Measurements from ENCODE around the gene BEST2.

The BEST2 gene

DNA sequence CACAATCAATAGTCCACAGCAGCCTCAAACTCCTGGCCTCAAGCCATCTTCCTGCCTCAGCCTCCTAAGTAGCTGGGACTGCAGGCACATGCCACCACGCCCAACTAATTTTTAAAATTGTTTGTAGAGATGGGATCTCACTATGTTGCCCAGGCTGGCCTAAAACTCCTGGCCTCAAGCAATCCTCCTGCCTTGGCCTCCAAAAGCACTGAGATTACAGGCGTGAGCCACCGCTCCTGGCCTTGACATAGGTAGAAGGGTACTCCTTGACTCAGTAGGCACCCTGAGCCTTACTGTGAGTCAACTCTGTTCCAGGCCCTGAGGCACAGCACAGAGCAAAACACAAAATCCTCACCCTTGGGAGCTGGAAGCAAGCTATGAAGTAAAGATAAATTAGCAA is 35.7 kb upstream of the BEST2 start:
- TF ChIP-seq, protein P1, sequence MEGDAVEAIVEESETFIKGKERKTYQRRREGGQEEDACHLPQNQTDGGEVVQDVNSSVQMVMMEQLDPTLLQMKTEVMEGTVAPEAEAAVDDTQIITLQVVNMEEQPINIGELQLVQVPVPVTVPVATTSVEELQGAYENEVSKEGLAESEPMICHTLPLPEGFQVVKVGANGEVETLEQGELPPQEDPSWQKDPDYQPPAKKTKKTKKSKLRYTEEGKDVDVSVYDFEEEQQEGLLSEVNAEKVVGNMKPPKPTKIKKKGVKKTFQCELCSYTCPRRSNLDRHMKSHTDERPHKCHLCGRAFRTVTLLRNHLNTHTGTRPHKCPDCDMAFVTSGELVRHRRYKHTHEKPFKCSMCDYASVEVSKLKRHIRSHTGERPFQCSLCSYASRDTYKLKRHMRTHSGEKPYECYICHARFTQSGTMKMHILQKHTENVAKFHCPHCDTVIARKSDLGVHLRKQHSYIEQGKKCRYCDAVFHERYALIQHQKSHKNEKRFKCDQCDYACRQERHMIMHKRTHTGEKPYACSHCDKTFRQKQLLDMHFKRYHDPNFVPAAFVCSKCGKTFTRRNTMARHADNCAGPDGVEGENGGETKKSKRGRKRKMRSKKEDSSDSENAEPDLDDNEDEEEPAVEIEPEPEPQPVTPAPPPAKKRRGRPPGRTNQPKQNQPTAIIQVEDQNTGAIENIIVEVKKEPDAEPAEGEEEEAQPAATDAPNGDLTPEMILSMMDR (IDR thresholded peaks at IDR 0.05; ENCODE audit: low read length) = no peak
- no peak for TF ChIP-seq EZH2 (IDR thresholded peaks at IDR 0.05; ENCODE audit: borderline replicate concordance, low read length)
- Histone ChIP-seq H3K9ac (ENCODE audit: low read length) (no peak overlapping the region), H2AFZ (ENCODE audit: low read length) (no peak overlapping the region), H3K27ac (ENCODE audit: low read depth, low read length, poor library complexity, severe bottlenecking) (no peak overlapping the region), H3F3A (ENCODE audit: insufficient read depth, low read length) (no peaks in the 10 kb centered on the region), H3K4me3 (ENCODE audit: low read depth, low read length, poor library complexity, severe bottlenecking) (no peak overlapping the region), H3K27me3 (ENCODE audit: insufficient read depth, low read length) (no peaks in the 10 kb centered on the region), H3K4me1 (ENCODE audit: insufficient read depth, low read length, severe bottlenecking) (peaks cover 8% of the 10 kb centered on the region), H3K4me2 (ENCODE audit: low read length) (no peak overlapping the region), H3K79me2 (ENCODE audit: insufficient read depth, low read length) (peaks cover 29% of the 10 kb centered on the region), H3K9me2 (ENCODE audit: low read depth, low read length) (no peaks in the 10 kb centered on the region), H4K20me1 (ENCODE audit: insufficient read depth, low read length) (no peaks in the 10 kb centered on the region), H3K36me3 (ENCODE audit: insufficient read depth, low read length) (peaks cover 89% of the 10 kb centered on the region), H3K9me3 (ENCODE audit: low read length) (no peaks in the 10 kb centered on the region)

DNA sequence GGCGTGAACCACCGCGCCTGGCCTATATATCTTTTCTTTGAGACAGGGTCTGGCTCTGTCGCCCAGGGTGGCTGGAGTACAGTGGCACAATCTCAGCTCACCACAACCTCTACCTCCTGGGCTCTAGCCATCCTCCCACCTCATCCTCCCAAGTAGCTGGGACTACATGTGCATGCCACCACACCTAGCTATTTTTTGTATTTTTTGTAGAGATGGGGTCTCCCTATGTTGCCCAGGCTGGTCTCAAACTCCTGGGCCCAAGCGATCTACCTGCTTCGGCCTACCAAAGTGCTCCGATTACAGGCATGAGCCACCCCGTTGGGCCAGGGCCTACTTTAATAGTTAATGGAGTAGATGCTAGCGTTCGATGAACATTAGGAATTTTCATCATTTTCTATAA is 31.3 kb upstream of the BEST2 start:
- Histone ChIP-seq H3K79me2 (ENCODE audit: insufficient read depth, low read length) (peaks cover 54% of the 10 kb centered on the region), H3K4me1 (ENCODE audit: insufficient read depth, low read length, severe bottlenecking) (peaks cover 17% of the 10 kb centered on the region), H3K27me3 (ENCODE audit: insufficient read depth, low read length) (no peaks in the 10 kb centered on the region), H3K36me3 (ENCODE audit: insufficient read depth, low read length) (peaks cover 52% of the 10 kb centered on the region), H3K9me3 (ENCODE audit: low read length) (no peaks in the 10 kb centered on the region), H3F3A (ENCODE audit: insufficient read depth, low read length) (no peaks in the 10 kb centered on the region), H3K27ac (ENCODE audit: low read depth, low read length, poor library complexity, severe bottlenecking) (no peak overlapping the region), H3K4me2 (ENCODE audit: low read length) (peak overlapping the region; percentile 86), H3K4me3 (ENCODE audit: low read depth, low read length, poor library complexity, severe bottlenecking) (peak overlapping the region; percentile 73), H3K9ac (ENCODE audit: low read length) (peak overlapping the region; percentile 90; the same call in 1 of the 2 replicates), H4K20me1 (ENCODE audit: insufficient read depth, low read length) (no peaks in the 10 kb centered on the region), H3K9me2 (ENCODE audit: low read depth, low read length) (no peaks in the 10 kb centered on the region), H2AFZ (ENCODE audit: low read length) (no peak overlapping the region)
- TF ChIP-seq, protein P1 (IDR thresholded peaks at IDR 0.05; ENCODE audit: low read length) = no peak
- no peak for TF ChIP-seq EZH2 (IDR thresholded peaks at IDR 0.05; ENCODE audit: borderline replicate concordance, low read length)

DNA sequence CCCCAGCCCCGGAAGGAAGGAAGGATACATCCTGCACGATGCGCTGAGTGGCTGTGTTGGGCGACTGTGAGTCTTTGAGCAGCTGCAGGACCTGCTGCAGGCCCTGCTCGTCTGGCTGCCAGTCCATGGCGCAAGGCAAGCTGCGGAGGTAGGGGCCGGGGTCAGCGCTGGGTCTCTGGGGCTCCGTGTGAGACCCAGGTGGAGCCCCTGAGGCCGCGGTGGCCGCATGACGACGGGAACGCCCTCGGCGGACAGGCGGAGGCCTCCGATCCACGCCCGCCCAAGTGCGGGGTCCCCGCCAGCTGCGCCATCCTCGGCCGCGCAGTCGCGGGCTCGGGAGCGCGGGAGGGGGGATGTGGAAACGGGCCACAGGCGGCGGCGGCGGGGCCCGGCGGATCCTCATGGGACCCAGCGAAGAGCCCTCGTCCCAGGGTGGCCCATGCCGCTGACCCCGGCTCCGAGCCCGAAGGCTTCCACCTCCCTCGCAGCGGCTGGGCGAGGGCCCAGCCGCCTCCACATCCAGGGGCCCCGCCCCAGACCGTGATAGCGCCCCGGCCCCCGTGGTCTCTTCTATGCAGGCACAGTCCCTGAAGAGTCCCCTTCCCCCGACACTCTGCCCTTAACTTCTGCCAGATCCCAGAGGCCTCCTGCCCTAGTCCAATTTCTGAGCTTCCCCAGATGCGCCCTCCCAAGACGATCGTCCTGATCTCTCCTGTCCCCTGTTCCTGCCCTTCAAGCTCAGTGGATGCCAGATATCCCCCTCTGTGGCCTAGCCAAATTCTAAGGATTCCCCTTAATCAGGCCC is 30.5 kb upstream of the BEST2 start:
- H3K9me3 ChIP-seq (ENCODE audit: low read length) = no peaks in the 10 kb centered on the region
- no peak for TF ChIP-seq EZH2 (IDR thresholded peaks at IDR 0.05; ENCODE audit: borderline replicate concordance, low read length)
- TF ChIP-seq, protein P1 (IDR thresholded peaks at IDR 0.05; ENCODE audit: low read length) = no peak
- H4K20me1 ChIP-seq (ENCODE audit: insufficient read depth, low read length) = no peaks in the 10 kb centered on the region
- no peaks in the 10 kb centered on the region for H3K9me2 ChIP-seq (ENCODE audit: low read depth, low read length)
- no peaks in the 10 kb centered on the region for H3F3A ChIP-seq (ENCODE audit: insufficient read depth, low read length)
- peaks cover 23% of the 10 kb centered on the region for H3K4me1 ChIP-seq (ENCODE audit: insufficient read depth, low read length, severe bottlenecking)
- H3K9ac ChIP-seq (ENCODE audit: low read length) = peak overlapping the region; percentile 90
- H2AFZ ChIP-seq (ENCODE audit: low read length) = no peak overlapping the region
- peaks cover 45% of the 10 kb centered on the region for H3K36me3 ChIP-seq (ENCODE audit: insufficient read depth, low read length)
- H3K4me3 ChIP-seq (ENCODE audit: low read depth, low read length, poor library complexity, severe bottlenecking) = peak overlapping the region; percentile 73
- peak overlapping the region; percentile 86 for H3K4me2 ChIP-seq (ENCODE audit: low read length)
- H3K27me3 ChIP-seq (ENCODE audit: insufficient read depth, low read length) = no peaks in the 10 kb centered on the region
- H3K79me2 ChIP-seq (ENCODE audit: insufficient read depth, low read length) = peaks cover 54% of the 10 kb centered on the region
- peak overlapping the region; percentile 44 for H3K27ac ChIP-seq (ENCODE audit: low read depth, low read length, poor library complexity, severe bottlenecking)

All from OCI-LY1 (cell line).